Gastrocnemius medialis (tissue), 4 donors: ENCODE measurements around the gene GPR139. TPM values are rescaled to one million over a fixed set of nuclear protein-coding genes. Genes with fewer than 3 reads are reported as not detected.

Experiments used
- ATAC-seq, 2 donors: fragments of 150-250 bp; one replicate each; pipeline ENCODE4 v1.9.1; 2016
- DNase-seq, 2 donors: peaks; one replicate each; pipeline ENCODE4 v3.0.0-alpha.2; 2019
- H3K27ac ChIP-seq, 4 donors: fragments of 200-600 bp; sonication (generic); 1 replicate in 1 of 4; 2 replicates in 3 of 4; pipeline ENCODE4 v1.5.1; 2016 to 2018; ENCODE audit warnings: mild to moderate bottlenecking in 2 of 4, moderate library complexity in 1 of 4
- H3K27me3 ChIP-seq, 3 donors: fragments of 200-600 bp; sonication (generic) in 2 of 3; 1 replicate in 1 of 3; 2 replicates in 2 of 3; pipeline versions ENCODE4 v1.5.1 to v1.6.0; 2016 to 2019; ENCODE audit warnings: mild to moderate bottlenecking in 1 of 3, moderate library complexity in 1 of 3
- H3K36me3 ChIP-seq, 2 donors: fragments of 200-600 bp; sonication (generic) in 1 of 2; one replicate each; pipeline ENCODE4 v1.5.1; 2017 to 2018
- H3K4me1 ChIP-seq, 2 donors: fragments of 200-600 bp; sonication (generic) in 1 of 2; one replicate each; pipeline ENCODE4 v1.5.1; 2016 to 2017; ENCODE audit warnings: mild to moderate bottlenecking in 2 of 2
- H3K4me3 ChIP-seq, 4 donors: fragments of 200-600 bp; sonication (generic) in 3 of 4; 1 replicate in 1 of 4; 2 replicates in 3 of 4; pipeline ENCODE4 v1.5.1; 2016 to 2019; ENCODE audit warnings: mild to moderate bottlenecking in 2 of 4
- H3K9me3 ChIP-seq, 3 donors: fragments of 200-600 bp; sonication (generic) in 2 of 3; 1 replicate in 1 of 3; 2 replicates in 2 of 3; pipeline ENCODE4 v1.5.1; 2016 to 2019
- POLR2A ChIP-seq, 2 donors: fragments of 450-650 bp; IDR thresholded peaks; one replicate each; pipeline ENCODE4 v1.6.1; 2017; ENCODE audit warnings: antibody characterized with exemption in 2 of 2, mild to moderate bottlenecking in 2 of 2, moderate library complexity in 2 of 2
- in situ Hi-C, 4 donors: fragments of 200-750 bp; cut with MboI; loops; one replicate each; pipeline versions ENCODE4 v1.15.0 to v1.8.0; 2017; ENCODE audit warnings: low sequenced_read_pairs in 4 of 4
- intact Hi-C: fragments of 100-400 bp; cut with DNase I; formaldehyde crosslinking; loops from one replicate; pipeline ENCODE4 v1.15.1; 2023; ENCODE audit warnings: low total_unique reads
- total RNA-seq, 4 donors: library from RNA; depleted of rRNA; stranded (reverse); fragments of >200 nt; gene quantifications; one replicate each; pipeline versions ENCODE4 v1.1.0 to v1.2.3, GENCODE V29; 2016
- TF ChIP-seq, protein P1 (sequence below), 5 experiments: fragments of 450-650 bp in 3 of 5; fragments of 200-600 bp in 2 of 5; sonication (generic) in 2 of 5; IDR thresholded peaks in 4 of 5; conservative IDR thresholded peaks in 1 of 5; 1 replicate in 4 of 5; 2 replicates in 1 of 5; pipeline ENCODE4 v1.5.1; 2016 to 2019; ENCODE audit warnings: antibody characterized with exemption in 5 of 5, mild to moderate bottlenecking in 3 of 5, moderate library complexity in 3 of 5

The GPR139 gene
- total RNA-seq, 4 donors from 2014 or later: not detected

- no peaks in the 10 kb centered on the region for H3K27me3 ChIP-seq
- DNase-seq (no peak), ATAC-seq (no peak)
- no peaks in the 10 kb centered on the region for H3K4me1 ChIP-seq
- in situ Hi-C loops: loop anchor here in 1 of 4 donors (25.0 kb wide), 1 partner anchor 93 kb away; no protein-coding TSS in a partner anchor
- no peaks in the 10 kb centered on the region for H3K36me3 ChIP-seq
- H3K9me3 ChIP-seq: no peaks in the 10 kb centered on the region
- no peak overlapping the region for H3K27ac ChIP-seq
- TF ChIP-seq POLR2A (IDR thresholded peaks at IDR 0.05): no peak
- TF ChIP-seq, protein P1, sequence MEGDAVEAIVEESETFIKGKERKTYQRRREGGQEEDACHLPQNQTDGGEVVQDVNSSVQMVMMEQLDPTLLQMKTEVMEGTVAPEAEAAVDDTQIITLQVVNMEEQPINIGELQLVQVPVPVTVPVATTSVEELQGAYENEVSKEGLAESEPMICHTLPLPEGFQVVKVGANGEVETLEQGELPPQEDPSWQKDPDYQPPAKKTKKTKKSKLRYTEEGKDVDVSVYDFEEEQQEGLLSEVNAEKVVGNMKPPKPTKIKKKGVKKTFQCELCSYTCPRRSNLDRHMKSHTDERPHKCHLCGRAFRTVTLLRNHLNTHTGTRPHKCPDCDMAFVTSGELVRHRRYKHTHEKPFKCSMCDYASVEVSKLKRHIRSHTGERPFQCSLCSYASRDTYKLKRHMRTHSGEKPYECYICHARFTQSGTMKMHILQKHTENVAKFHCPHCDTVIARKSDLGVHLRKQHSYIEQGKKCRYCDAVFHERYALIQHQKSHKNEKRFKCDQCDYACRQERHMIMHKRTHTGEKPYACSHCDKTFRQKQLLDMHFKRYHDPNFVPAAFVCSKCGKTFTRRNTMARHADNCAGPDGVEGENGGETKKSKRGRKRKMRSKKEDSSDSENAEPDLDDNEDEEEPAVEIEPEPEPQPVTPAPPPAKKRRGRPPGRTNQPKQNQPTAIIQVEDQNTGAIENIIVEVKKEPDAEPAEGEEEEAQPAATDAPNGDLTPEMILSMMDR (IDR thresholded peaks at IDR 0.05 in 4 of 5, conservative IDR thresholded peaks at IDR 0.05 in 1 of 5): no peak
- intact Hi-C loops: no loop called here
- H3K4me3 ChIP-seq: no peak overlapping the region
These were observed 20.5 kb upstream of the GPR139 start for GRCh38 chr16:20094157-20094556.

GRCh38 chr16:20089246-20089965 is 15.7 kb upstream of the GPR139 start:
- Histone ChIP-seq H3K4me3 (no peak overlapping the region), H3K4me1 (no peaks in the 10 kb centered on the region), H3K36me3 (no peaks in the 10 kb centered on the region), H3K27ac (no peak overlapping the region), H3K27me3 (no peaks in the 10 kb centered on the region), H3K9me3 (no peaks in the 10 kb centered on the region)
- intact Hi-C loops: no loop called here
- in situ Hi-C loops: loop anchor here in 1 of 4 donors (25.0 kb wide), 1 partner anchor 98 kb away; no protein-coding TSS in a partner anchor
- no peak for TF ChIP-seq POLR2A (IDR thresholded peaks at IDR 0.05)
- TF ChIP-seq, protein P1 (IDR thresholded peaks at IDR 0.05 in 4 of 5, conservative IDR thresholded peaks at IDR 0.05 in 1 of 5): no peak
- ATAC-seq (no peak), DNase-seq (no peak)

- TF ChIP-seq, protein P1 (IDR thresholded peaks at IDR 0.05 in 4 of 5, conservative IDR thresholded peaks at IDR 0.05 in 1 of 5): no peak
- H3K4me3 ChIP-seq: no peak overlapping the region
- H3K9me3 ChIP-seq: no peaks in the 10 kb centered on the region
- no peak for DNase-seq
- H3K27me3 ChIP-seq: peaks cover 0 to 2% (median 0%) of the 10 kb centered on the region in 3 donors
- no peak overlapping the region for H3K27ac ChIP-seq
- in situ Hi-C loops (loop anchor here in 1 of 4 donors (25.0 kb wide), 1 partner anchor 103 kb away; no protein-coding TSS in a partner anchor), intact Hi-C loops (no loop called here)
- no peaks in the 10 kb centered on the region for H3K4me1 ChIP-seq
- H3K36me3 ChIP-seq: no peaks in the 10 kb centered on the region
- ATAC-seq: no peak
These were observed 11.0 kb upstream of the GPR139 start for GRCh38 chr16:20084624-20085226.

GRCh38 chr16:20079106-20079505 is 5.4 kb upstream of the GPR139 start:
- DNase-seq (no peak), ATAC-seq (no peak)
- no peak overlapping the region for H3K4me3 ChIP-seq
- no peaks in the 10 kb centered on the region for H3K9me3 ChIP-seq
- H3K4me1 ChIP-seq: no peaks in the 10 kb centered on the region
- peaks cover 0 to 4% (median 2%) of the 10 kb centered on the region in 3 donors for H3K27me3 ChIP-seq
- no peaks in the 10 kb centered on the region for H3K36me3 ChIP-seq
- intact Hi-C loops: no loop called here
- in situ Hi-C loops: loop anchor here in 1 of 4 donors (25.0 kb wide), 1 partner anchor 108 kb away; no protein-coding TSS in a partner anchor
- no peak overlapping the region for H3K27ac ChIP-seq
- TF ChIP-seq, protein P1 (IDR thresholded peaks at IDR 0.05 in 4 of 5, conservative IDR thresholded peaks at IDR 0.05 in 1 of 5): no peak
- no peak for TF ChIP-seq POLR2A (IDR thresholded peaks at IDR 0.05)
